GM21717 (cell line): ENCODE measurements around the gene DUSP1.

Source experiments
- ATAC-seq: cut with Tn5 transposase; IDR thresholded peaks from one replicate; pipeline ENCODE4 v1.9.1; 2021; ENCODE audit warnings: mild to moderate bottlenecking, moderate library complexity; ENCODE audit not compliant: unreplicated experiment

Gene DUSP1

DNA sequence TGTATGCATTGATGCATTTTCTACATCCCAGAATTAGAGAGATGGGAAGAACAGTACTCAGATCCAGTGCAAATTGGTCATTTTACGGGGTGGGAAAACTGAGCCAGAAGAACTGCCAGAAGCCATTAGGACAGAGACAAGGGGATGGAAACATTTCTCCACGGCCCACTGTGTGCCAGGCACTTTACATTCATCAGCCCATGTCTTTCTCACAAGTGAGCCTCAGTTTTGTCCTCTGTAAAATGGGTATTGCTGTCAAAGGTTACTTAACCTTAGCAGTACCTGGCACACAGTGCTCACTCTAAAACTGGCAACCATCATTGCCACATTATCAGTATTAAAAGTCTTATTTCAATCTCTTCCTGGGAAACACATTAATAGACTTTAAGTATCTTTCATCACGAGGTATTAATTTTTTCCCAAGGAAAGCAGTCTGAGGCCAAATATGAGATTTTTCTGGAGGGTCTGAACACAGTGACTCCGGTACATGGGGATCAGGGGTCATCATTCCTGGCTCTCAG, 5.2 kb downstream of the DUSP1 start:
- no peak for ATAC-seq

DNA sequence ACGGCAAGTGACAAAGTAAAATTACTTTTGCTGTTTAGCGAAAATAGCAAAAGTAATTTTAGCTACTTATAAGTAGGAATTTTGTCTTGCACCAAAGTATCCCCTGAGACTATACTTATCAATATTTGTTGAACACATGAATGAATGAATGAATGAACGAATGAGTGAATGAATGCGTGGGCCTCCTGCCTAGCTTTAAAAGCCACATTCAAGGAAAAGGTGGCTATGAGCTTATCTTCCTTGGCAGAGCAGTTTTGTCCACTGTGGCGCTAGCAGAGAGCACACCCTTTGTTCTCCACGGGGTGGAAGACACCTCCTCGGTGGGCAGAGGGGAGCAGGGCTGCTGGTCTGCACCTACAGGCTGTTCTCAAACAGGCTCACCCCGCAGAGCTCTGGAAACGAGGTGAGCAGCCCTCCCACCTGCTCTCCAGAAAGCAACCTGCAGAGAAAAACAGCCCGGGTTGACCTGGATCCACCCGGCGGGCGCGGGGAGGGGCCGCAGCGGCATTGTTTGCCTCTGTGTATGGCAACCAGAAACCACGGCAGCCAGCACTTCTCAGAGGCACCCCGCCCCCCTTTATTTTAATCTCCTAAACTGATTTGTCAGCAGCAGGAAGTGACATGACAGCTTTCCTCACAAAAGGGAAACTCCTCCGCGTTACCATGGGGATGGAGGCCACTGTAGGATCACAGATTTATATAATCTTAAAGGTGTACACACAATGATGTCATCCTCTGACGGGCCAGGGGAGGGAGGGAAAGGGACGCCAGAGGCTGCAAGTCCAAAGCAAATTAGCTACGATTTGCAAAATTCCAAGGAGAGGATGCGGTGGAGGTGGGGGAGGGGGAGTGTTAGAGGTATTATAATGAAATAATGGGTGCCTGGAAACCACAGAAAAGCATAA, 5.9 kb downstream of the DUSP1 start:
- peak; percentile 79 for ATAC-seq

DNA sequence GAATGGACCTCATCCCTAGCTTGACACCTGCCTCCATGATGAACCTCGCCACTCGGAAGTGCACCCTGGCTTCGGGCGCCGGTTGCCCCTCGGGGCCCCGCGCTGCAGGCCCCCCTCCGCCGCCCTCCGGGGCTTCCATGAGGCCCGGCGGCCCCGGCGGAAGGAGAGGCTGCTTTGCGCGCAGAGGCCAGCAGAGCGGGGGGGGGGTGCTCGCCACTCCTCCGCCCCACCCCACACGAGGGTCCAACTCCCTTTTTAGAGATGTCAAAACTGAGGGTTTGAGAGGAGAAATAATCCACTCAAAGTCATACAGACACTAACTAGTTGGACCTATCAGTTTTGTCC, 7.9 kb downstream of the DUSP1 start:
- no peak for ATAC-seq

- ATAC-seq, result no peak
Observed at GRCh38 chr5:172762214-172763119, 8.5 kb downstream of the DUSP1 start.

GRCh38 chr5:172760959-172761358, 10.0 kb downstream of the DUSP1 start:
- no peak for ATAC-seq

DNA sequence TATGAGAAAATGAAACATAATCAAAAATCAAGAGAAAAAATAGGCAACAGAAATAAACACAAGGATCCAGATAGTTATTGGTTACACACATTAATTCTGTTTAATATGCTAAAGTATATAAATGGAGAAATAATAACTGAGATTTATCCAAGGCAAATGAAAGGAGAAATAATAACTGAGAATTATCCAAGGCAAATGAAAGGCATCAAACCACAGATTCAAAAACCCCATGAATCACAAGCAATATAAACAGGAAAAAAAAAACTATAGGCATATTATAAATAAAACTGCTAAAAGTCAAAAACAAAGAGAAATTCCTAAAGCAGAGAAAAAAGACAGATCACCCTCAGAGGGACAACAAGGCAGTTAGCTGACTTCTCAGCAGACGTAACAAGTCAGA, 10.9 kb downstream of the DUSP1 start:
- ATAC-seq, result no peak

GRCh38 chr5:172758834-172759149, 12.2 kb downstream of the DUSP1 start:
- ATAC-seq, result no peak

DNA sequence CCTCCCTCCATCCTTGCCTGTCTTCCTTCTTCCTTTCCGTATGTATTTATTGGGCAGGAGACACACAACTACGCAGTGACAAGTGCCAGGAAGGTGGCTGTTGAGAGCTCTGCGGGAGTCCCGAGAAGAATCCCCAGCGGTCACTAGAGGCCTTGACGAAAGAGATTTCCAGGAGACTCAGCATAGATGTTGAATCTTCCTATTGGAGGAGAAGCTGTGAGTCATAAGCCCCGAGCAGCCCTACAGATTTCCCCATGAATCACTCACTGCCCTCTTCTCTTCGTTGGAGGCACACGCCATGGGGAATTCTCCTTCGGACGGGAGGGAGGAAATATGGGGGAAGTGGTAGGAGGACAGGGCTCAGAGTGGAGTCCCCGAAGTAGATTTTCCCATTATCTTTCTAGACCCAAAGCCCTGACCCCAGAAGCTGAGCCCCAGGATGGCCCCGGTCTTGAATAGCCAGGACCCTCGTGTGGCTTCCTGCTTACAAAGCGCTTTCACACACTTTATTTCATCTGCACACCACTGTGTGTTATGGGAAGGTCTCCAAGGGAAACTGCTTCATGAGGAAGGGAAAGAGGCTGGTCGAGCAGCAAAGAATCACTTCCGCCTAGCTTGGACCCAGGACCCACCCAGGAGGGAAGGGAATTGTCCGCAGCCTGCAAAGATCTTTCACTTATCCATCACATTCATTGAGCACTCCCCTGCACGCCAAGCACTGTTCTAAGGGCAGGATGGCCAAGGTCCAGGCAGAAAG, 12.7 kb downstream of the DUSP1 start:
- ATAC-seq, result no peak

DNA sequence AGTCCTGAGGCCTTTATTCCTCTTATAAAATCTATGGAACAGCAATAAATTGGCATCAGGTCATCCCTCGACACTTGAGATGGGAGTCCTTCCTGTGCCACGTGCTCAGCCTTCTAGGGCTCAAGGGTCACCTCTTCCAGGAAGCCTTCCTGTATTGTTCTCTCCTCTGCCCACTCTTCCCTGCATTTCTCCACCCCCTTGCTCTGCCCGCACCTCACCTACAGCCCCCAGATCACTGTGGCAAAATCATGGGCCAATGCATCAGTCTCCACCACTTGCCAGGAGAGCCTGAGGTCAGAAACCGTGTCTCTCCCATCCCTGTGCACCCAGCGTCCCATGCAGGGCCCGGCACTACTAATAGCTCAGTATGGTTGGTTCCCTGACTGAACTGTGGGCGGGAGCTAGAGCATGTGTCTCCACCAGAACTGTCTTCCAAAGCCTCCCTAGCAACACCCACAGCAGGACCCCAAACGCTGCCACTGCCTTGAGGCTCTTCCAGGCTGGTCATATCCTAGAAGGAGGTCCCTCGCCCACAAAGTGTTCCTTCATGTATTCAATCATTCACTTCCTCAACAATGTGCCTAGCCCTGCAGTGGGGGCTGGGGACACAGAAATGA, 13.5 kb downstream of the DUSP1 start:
- ATAC-seq, result no peak

- no peak for ATAC-seq
Observed at GRCh38 chr5:172756764-172757393, 14.1 kb downstream of the DUSP1 start.

- ATAC-seq, result no peak
Observed at GRCh38 chr5:172754596-172755356, 16.2 kb downstream of the DUSP1 start.

DNA sequence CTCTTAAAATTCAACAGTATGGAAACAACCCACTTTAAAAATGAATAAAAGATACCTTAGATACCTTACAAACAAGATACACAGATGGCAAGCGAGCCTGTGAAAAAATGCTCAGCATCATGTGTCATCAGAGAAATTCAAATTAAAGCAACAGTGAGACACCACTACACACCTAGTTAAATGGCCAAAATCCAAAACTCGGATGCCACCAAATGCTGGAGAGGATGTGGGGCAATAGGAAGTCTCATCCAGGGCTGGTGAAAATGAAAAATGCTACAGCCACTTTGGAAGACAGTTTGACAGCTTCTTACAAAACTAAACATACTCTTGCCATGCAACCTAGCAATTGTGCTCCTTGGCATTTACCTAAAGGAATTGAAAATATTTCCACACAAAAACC, 17.9 kb downstream of the DUSP1 start:
- no peak for ATAC-seq

DNA sequence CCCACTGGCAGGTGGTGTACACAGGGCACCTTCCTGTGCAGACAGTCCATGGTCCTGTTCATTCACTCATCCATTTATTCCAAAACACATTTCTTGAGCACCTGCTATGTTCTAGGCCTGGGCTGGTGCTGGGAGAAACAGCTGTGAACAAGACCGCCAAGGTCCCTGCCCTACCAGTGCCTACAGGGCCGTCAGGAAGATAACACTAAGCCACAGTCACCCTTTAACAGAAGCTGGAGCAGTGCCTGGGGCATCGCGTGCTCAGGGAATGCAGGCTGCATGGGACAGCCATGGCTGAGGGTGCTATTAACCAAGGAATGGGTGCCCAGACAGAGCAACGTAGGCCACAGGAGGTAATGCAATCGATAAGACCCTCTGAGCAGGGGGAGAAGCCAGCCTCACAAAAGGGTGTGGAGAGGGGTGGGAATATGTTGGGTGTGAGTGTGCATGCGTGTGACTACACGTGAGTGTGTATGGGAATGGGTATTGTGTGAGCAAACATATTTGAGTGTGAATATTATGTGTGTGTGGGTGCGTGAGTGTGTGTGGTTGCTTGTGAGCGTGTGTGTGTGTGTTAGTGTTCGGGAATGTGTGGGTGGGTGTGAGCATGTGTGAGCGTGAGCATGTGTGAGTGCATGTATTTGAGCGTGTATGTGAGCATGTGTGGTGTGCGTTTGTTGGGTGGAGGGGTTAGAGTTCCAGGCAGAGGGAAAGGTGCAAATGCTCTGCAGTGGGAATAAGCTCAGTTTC, 19.1 kb downstream of the DUSP1 start:
- no peak for ATAC-seq

- no peak for ATAC-seq
Observed at GRCh38 chr5:172749881-172750633, 20.9 kb downstream of the DUSP1 start.

- no peak for ATAC-seq
Observed at GRCh38 chr5:172749076-172749475, 21.9 kb downstream of the DUSP1 start.

GRCh38 chr5:172748341-172748843, 22.6 kb downstream of the DUSP1 start:
- no peak for ATAC-seq

DNA sequence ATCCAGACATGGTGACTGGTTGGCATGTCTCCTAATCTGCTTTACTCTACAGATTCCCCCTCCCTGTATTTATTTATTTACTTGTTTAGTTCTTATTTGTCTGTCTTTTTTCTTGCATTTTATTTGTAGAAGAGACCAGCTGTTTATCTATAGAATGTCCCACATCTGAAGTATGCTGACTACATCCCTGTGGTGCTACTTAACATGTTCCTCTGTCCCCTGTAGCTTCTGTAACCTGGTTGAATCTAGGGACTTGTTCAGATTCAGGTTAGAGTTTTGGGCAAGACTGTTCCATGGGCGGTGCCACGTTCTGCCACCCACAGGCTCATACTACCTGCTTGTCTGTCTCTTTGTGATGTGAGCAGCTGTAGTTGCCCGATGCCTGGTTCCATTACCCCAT, 23.5 kb downstream of the DUSP1 start:
- ATAC-seq, result no peak

GRCh38 chr5:172746725-172747124, 24.3 kb downstream of the DUSP1 start:
- ATAC-seq, result no peak
